ENCODE data around the gene PCYT2.

PCYT2 gene

GRCh38 chr17:81851423-81851822, 59.8 kb downstream of the PCYT2 start:
- no peak for DNase-seq (ENCODE audit: low spot score)
